ENCODE measurements around the gene JAK2.

- no peak for TF ChIP-seq CTCF (IDR thresholded peaks at IDR 0.05; ENCODE audit: insufficient read depth, low read length, poor library complexity, severe bottlenecking)
- no peak for TF ChIP-seq EZH2phosphoT487 (conservative IDR thresholded peaks at IDR 0.05; ENCODE audit: low read length)
Measured at GRCh38 chr9:4986783-4987182, 1.7 kb downstream of the JAK2 start.
